Measurements from ENCODE around the gene MYH6. TPM values are rescaled to one million over a fixed set of nuclear protein-coding genes. Genes with fewer than 3 reads are reported as not detected.

The MYH6 gene
- total RNA-seq, 4 donors from 2014 or later, result not detected

GRCh38 chr14:23354990-23355389, 53.1 kb downstream of the MYH6 start:
- Histone ChIP-seq H3K27ac (no peak overlapping the region), H3K4me3 (no peak overlapping the region), H3K4me1 (peaks cover 0 to 16% (median 6%) of the 10 kb centered on the region in 4 donors), H3K36me3 (no peaks in the 10 kb centered on the region), H3K9me3 (no peaks in the 10 kb centered on the region), H3K27me3 (peaks cover 0 to 6% of the 10 kb centered on the region in 2 donors)
- peak in 1 of 3 donors; percentile 4 for DNase-seq
- TF ChIP-seq CTCF (IDR thresholded peaks at IDR 0.05) (no peak), POLR2A (IDR thresholded peaks at IDR 0.05) (no peak)

GRCh38 chr14:23353433-23353780, 54.7 kb downstream of the MYH6 start:
- DNase-seq, result peak in 1 of 3 donors; percentile 25
- TF ChIP-seq POLR2A (IDR thresholded peaks at IDR 0.05), result no peak
- no peak for TF ChIP-seq CTCF (IDR thresholded peaks at IDR 0.05)
- no peaks in the 10 kb centered on the region for H3K36me3 ChIP-seq
- H3K4me3 ChIP-seq, result no peak overlapping the region
- peaks cover 0 to 6% of the 10 kb centered on the region in 2 donors for H3K27me3 ChIP-seq
- peaks cover 0 to 16% (median 6%) of the 10 kb centered on the region in 4 donors for H3K4me1 ChIP-seq
- H3K9me3 ChIP-seq, result no peaks in the 10 kb centered on the region
- H3K27ac ChIP-seq, result peak overlapping the region in 1 of 4 donors; percentile 53

- Histone ChIP-seq H3K4me3 (peak within 1 kb of the TSS; percentile 41 to 59 (median 56)), H3K36me3 (no peaks in the 10 kb centered on the region), H3K27ac (peak within 1 kb of the TSS in 3 of 4 donors; percentile 10 to 63 (median 53)), H3K27me3 (peaks cover 0 to 6% of the 10 kb centered on the region in 2 donors), H3K4me1 (peaks cover 0 to 16% (median 6%) of the 10 kb centered on the region in 4 donors), H3K9me3 (no peaks in the 10 kb centered on the region)
- TF ChIP-seq CTCF (IDR thresholded peaks at IDR 0.05) (no peak), POLR2A (IDR thresholded peaks at IDR 0.05) (no peak)
- peak; percentile 48 to 78 (median 63) for DNase-seq
Measured at GRCh38 chr14:23352506-23353432, 55.3 kb downstream of the MYH6 start, which contains the start of gene SLC22A17. TSS of gene SLC22A17 (minus strand) at chr14:23352887.

- Histone ChIP-seq H3K9me3 (no peaks in the 10 kb centered on the region), H3K4me3 (peak overlapping the region; percentile 41 to 59 (median 56)), H3K27me3 (peaks cover 0 to 6% of the 10 kb centered on the region in 2 donors), H3K4me1 (peaks cover 0 to 16% (median 6%) of the 10 kb centered on the region in 4 donors), H3K27ac (peak overlapping the region in 2 of 4 donors; percentile 53 to 63), H3K36me3 (no peaks in the 10 kb centered on the region)
- peak in 1 of 3 donors; percentile 31 for DNase-seq
- TF ChIP-seq POLR2A (IDR thresholded peaks at IDR 0.05) (no peak), CTCF (IDR thresholded peaks at IDR 0.05) (no peak)
Measured at GRCh38 chr14:23351681-23352505, 56.2 kb downstream of the MYH6 start.

GRCh38 chr14:23349156-23349845, 58.8 kb downstream of the MYH6 start:
- DNase-seq, result peak in 1 of 3 donors; percentile 24

More at GRCh38 chr14:23349156-23349845, 58.8 kb downstream of the MYH6 start:
- H3K36me3 ChIP-seq, result no peaks in the 10 kb centered on the region
- no peak overlapping the region for H3K27ac ChIP-seq
- peaks cover 0 to 16% (median 6%) of the 10 kb centered on the region in 4 donors for H3K4me1 ChIP-seq
- no peak for TF ChIP-seq POLR2A (IDR thresholded peaks at IDR 0.05)
- no peak for TF ChIP-seq CTCF (IDR thresholded peaks at IDR 0.05)
- no peak overlapping the region for H3K4me3 ChIP-seq
- no peaks in the 10 kb centered on the region for H3K9me3 ChIP-seq
- H3K27me3 ChIP-seq, result peaks cover 0 to 6% of the 10 kb centered on the region in 2 donors
